ENCODE data around the gene MARCHF11.

Gene MARCHF11

GRCh38 chr5:16160706-16161105, 18.9 kb downstream of the MARCHF11 start:
- peak; percentile 51 for DNase-seq (ENCODE audit: low spot score)
- TF ChIP-seq CTCF (IDR thresholded peaks at IDR 0.05; ENCODE audit: extremely low read depth, missing control alignments): peak; percentile 55

GRCh38 chr5:16159636-16160035, 20.0 kb downstream of the MARCHF11 start:
- no peak for TF ChIP-seq CTCF (IDR thresholded peaks at IDR 0.05; ENCODE audit: extremely low read depth, missing control alignments)
- no peak for DNase-seq (ENCODE audit: low spot score)

- TF ChIP-seq CTCF (IDR thresholded peaks at IDR 0.05; ENCODE audit: extremely low read depth, missing control alignments): no peak
- DNase-seq (ENCODE audit: low spot score): no peak
These were observed 23.4 kb downstream of the MARCHF11 start for GRCh38 chr5:16156152-16156551.

GRCh38 chr5:16152601-16153568, 26.7 kb downstream of the MARCHF11 start:
- TF ChIP-seq CTCF (IDR thresholded peaks at IDR 0.05; ENCODE audit: extremely low read depth, missing control alignments): no peak
- DNase-seq (ENCODE audit: low spot score): no peak

GRCh38 chr5:16149621-16150020, 30.0 kb downstream of the MARCHF11 start:
- DNase-seq (ENCODE audit: low spot score): no peak

GRCh38 chr5:16147179-16147900, 32.3 kb downstream of the MARCHF11 start:
- DNase-seq (ENCODE audit: low spot score): no peak
- no peak for TF ChIP-seq CTCF (IDR thresholded peaks at IDR 0.05; ENCODE audit: extremely low read depth, missing control alignments)

More at GRCh38 chr5:16149621-16150020, 30.0 kb downstream of the MARCHF11 start:
- TF ChIP-seq CTCF (IDR thresholded peaks at IDR 0.05; ENCODE audit: extremely low read depth, missing control alignments): no peak

GRCh38 chr5:16144416-16144815, 35.2 kb downstream of the MARCHF11 start:
- no peak for TF ChIP-seq CTCF (IDR thresholded peaks at IDR 0.05; ENCODE audit: extremely low read depth, missing control alignments)
- DNase-seq (ENCODE audit: low spot score): no peak
